Measurements from ENCODE around the gene AK1. TPM values are rescaled to one million over a fixed set of nuclear protein-coding genes. Genes with fewer than 3 reads are reported as not detected.

Gene AK1
- total and polyA plus RNA-seq, 2 experiments from 2014 or later = 16.2 to 35.5 TPM

- Histone ChIP-seq H3K4me2 (no peak overlapping the region), H3F3A (replicated peaks; ENCODE audit: low read depth) (no peaks in the 10 kb centered on the region), H3K79me2 (replicated peaks; ENCODE audit: insufficient read depth) (no peaks in the 10 kb centered on the region), H3K36me3 (ENCODE audit: insufficient read depth) (no peaks in the 10 kb centered on the region), H3K4me1 (ENCODE audit: insufficient read depth) (peaks cover 3% of the 10 kb centered on the region; the same call in 1 of the 2 replicates), H2AFZ (no peak overlapping the region), H3K27me3 (ENCODE audit: insufficient read depth) (no peaks in the 10 kb centered on the region), H3K9me2 (ENCODE audit: insufficient read depth) (no peaks in the 10 kb centered on the region), H3K4me3 (no peak overlapping the region), H4K20me1 (replicated peaks; ENCODE audit: insufficient read depth) (no peaks in the 10 kb centered on the region), H3K27ac (ENCODE audit: low read depth) (no peak overlapping the region)
- TF ChIP-seq EZH2 (IDR thresholded peaks at IDR 0.05; ENCODE audit: low read depth, unreplicated experiment) = no peak
- TF ChIP-seq, protein P1, sequence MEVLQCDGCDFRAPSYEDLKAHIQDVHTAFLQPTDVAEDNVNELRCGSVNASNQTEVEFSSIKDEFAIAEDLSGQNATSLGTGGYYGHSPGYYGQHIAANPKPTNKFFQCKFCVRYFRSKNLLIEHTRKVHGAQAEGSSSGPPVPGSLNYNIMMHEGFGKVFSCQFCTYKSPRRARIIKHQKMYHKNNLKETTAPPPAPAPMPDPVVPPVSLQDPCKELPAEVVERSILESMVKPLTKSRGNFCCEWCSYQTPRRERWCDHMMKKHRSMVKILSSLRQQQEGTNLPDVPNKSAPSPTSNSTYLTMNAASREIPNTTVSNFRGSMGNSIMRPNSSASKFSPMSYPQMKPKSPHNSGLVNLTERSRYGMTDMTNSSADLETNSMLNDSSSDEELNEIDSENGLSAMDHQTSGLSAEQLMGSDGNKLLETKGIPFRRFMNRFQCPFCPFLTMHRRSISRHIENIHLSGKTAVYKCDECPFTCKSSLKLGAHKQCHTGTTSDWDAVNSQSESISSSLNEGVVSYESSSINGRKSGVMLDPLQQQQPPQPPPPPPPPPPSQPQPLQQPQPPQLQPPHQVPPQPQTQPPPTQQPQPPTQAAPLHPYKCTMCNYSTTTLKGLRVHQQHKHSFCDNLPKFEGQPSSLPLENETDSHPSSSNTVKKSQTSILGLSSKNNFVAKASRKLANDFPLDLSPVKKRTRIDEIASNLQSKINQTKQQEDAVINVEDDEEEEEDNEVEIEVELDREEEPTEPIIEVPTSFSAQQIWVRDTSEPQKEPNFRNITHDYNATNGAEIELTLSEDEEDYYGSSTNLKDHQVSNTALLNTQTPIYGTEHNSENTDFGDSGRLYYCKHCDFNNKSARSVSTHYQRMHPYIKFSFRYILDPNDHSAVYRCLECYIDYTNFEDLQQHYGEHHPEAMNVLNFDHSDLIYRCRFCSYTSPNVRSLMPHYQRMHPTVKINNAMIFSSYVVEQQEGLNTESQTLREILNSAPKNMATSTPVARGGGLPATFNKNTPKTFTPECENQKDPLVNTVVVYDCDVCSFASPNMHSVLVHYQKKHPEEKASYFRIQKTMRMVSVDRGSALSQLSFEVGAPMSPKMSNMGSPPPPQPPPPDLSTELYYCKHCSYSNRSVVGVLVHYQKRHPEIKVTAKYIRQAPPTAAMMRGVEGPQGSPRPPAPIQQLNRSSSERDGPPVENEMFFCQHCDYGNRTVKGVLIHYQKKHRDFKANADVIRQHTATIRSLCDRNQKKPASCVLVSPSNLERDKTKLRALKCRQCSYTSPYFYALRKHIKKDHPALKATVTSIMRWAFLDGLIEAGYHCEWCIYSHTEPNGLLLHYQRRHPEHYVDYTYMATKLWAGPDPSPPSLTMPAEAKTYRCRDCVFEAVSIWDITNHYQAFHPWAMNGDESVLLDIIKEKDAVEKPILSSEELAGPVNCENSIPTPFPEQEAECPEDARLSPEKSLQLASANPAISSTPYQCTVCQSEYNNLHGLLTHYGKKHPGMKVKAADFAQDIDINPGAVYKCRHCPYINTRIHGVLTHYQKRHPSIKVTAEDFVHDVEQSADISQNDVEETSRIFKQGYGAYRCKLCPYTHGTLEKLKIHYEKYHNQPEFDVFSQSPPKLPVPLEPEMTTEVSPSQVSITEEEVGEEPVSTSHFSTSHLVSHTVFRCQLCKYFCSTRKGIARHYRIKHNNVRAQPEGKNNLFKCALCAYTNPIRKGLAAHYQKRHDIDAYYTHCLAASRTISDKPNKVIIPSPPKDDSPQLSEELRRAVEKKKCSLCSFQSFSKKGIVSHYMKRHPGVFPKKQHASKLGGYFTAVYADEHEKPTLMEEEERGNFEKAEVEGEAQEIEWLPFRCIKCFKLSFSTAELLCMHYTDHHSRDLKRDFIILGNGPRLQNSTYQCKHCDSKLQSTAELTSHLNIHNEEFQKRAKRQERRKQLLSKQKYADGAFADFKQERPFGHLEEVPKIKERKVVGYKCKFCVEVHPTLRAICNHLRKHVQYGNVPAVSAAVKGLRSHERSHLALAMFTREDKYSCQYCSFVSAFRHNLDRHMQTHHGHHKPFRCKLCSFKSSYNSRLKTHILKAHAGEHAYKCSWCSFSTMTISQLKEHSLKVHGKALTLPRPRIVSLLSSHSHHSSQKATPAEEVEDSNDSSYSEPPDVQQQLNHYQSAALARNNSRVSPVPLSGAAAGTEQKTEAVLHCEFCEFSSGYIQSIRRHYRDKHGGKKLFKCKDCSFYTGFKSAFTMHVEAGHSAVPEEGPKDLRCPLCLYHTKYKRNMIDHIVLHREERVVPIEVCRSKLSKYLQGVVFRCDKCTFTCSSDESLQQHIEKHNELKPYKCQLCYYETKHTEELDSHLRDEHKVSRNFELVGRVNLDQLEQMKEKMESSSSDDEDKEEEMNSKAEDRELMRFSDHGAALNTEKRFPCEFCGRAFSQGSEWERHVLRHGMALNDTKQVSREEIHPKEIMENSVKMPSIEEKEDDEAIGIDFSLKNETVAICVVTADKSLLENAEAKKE (CRISPR knock-in tag; IDR thresholded peaks at IDR 0.05) = no peak
- no peak for TF ChIP-seq EZH2phosphoT487 (IDR thresholded peaks at IDR 0.05; ENCODE audit: unreplicated experiment)
- TF ChIP-seq ZNF331 (CRISPR knock-in tag; IDR thresholded peaks at IDR 0.05; ENCODE audit: low read depth) = no peak
- TF ChIP-seq, protein P2, sequence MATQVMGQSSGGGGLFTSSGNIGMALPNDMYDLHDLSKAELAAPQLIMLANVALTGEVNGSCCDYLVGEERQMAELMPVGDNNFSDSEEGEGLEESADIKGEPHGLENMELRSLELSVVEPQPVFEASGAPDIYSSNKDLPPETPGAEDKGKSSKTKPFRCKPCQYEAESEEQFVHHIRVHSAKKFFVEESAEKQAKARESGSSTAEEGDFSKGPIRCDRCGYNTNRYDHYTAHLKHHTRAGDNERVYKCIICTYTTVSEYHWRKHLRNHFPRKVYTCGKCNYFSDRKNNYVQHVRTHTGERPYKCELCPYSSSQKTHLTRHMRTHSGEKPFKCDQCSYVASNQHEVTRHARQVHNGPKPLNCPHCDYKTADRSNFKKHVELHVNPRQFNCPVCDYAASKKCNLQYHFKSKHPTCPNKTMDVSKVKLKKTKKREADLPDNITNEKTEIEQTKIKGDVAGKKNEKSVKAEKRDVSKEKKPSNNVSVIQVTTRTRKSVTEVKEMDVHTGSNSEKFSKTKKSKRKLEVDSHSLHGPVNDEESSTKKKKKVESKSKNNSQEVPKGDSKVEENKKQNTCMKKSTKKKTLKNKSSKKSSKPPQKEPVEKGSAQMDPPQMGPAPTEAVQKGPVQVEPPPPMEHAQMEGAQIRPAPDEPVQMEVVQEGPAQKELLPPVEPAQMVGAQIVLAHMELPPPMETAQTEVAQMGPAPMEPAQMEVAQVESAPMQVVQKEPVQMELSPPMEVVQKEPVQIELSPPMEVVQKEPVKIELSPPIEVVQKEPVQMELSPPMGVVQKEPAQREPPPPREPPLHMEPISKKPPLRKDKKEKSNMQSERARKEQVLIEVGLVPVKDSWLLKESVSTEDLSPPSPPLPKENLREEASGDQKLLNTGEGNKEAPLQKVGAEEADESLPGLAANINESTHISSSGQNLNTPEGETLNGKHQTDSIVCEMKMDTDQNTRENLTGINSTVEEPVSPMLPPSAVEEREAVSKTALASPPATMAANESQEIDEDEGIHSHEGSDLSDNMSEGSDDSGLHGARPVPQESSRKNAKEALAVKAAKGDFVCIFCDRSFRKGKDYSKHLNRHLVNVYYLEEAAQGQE (IDR thresholded peaks at IDR 0.05; ENCODE audit: unreplicated experiment) = no peak
- no peak for TF ChIP-seq CREB1 (CRISPR knock-in tag; IDR thresholded peaks at IDR 0.05; ENCODE audit: low read depth)
- TF ChIP-seq CTCF (conservative IDR thresholded peaks at IDR 0.05; ENCODE audit: low read depth in 2 of 2) = no peak
- TF ChIP-seq JUNB (IDR thresholded peaks at IDR 0.05; ENCODE audit: unreplicated experiment) = no peak
- no peak for TF ChIP-seq POLR2AphosphoS5 (IDR thresholded peaks at IDR 0.05; ENCODE audit: low read depth)
- no peak for TF ChIP-seq ZNF114 (CRISPR knock-in tag; IDR thresholded peaks at IDR 0.05)
- no peak for TF ChIP-seq NANOG (IDR thresholded peaks at IDR 0.05; ENCODE audit: borderline replicate concordance)
- TF ChIP-seq ETS1 (IDR thresholded peaks at IDR 0.05) = no peak
- no peak for TF ChIP-seq STAT1 (IDR thresholded peaks at IDR 0.05; ENCODE audit: unreplicated experiment)
- no peak overlapping the region for H3K27ac Mint-ChIP-seq
- H3K27me3 Mint-ChIP-seq (ENCODE audit: insufficient read depth, low read depth, poor library complexity) = peaks cover 12% of the 10 kb centered on the region
- peaks cover 12% of the 10 kb centered on the region for H3K4me1 Mint-ChIP-seq
- no peak overlapping the region for H3K4me3 Mint-ChIP-seq
- peaks cover 27% of the 10 kb centered on the region for H3K9me3 Mint-ChIP-seq
- ATAC-seq (no peak), DNase-seq (ENCODE audit: low spot score) (no peak)
- peaks cover 8% of the 10 kb centered on the region for H3K36me3 Mint-ChIP-seq (ENCODE audit: low read depth)
These were observed 28.5 kb downstream of the AK1 start for GRCh38 chr9:127848756-127849504.

Data from GM23338 (cell line).